ENCODE data around the gene MYRIP. TPM values are rescaled to one million over a fixed set of nuclear protein-coding genes. Genes with fewer than 3 reads are reported as not detected.
"Not testable (repeated sequence)": the region's sequence is repeated elsewhere in the genome, so short reads cannot be mapped to it uniquely, and the experiment has no call there.

The MYRIP gene
- polyA plus RNA-seq, 1 of the 3 experiments (the other 2 are of a cell fraction) = 1.2 TPM

DNA sequence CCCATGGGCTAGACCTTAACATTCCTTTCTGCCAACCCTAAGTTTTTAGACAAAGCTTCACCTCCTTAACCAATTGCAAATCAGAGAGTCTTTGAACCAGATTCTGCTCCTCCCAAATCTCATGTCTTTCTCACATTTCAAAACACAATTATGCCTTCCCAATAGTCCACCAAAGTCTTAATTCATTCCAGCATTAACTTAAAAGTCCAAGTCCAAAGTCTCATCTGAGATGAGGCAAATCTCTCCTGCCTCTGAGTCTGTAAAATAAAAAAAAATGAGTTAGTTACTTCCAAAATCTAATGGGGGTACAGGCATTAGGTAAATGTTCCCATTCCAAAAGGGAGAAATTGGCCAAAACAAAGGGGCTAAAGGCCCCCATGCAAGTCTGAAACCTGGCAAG is 43.8 kb upstream of the MYRIP start:
- no peak for DNase-seq
- H3K9ac ChIP-seq = no peak overlapping the region
- CTCF ChIA-PET = interaction anchor here (0.7 kb wide), 1 partner anchor 9 kb away, joined by 3 read pairs; no protein-coding TSS in a partner anchor
- POLR2A ChIA-PET = interaction anchor here (0.5 kb wide), 1 partner anchor 66 kb away, joined by 3 read pairs; no protein-coding TSS in a partner anchor
- H3K4me2 ChIP-seq = no peak overlapping the region
- no peaks in the 10 kb centered on the region for H3K9me3 ChIP-seq
- TF ChIP-seq RAD21 (IDR thresholded peaks at IDR 0.05; ENCODE audit: low read length) (no peak), MEF2A (IDR thresholded peaks at IDR 0.05; ENCODE audit: borderline replicate concordance, low read depth) (no peak), TAF1 (IDR thresholded peaks at IDR 0.05; ENCODE audit: borderline replicate concordance, low read depth, low read length) (no peak), SMC3 (IDR thresholded peaks at IDR 0.05; ENCODE audit: low read depth, low read length) (no peak)
- TF ChIP-seq, protein P1, sequence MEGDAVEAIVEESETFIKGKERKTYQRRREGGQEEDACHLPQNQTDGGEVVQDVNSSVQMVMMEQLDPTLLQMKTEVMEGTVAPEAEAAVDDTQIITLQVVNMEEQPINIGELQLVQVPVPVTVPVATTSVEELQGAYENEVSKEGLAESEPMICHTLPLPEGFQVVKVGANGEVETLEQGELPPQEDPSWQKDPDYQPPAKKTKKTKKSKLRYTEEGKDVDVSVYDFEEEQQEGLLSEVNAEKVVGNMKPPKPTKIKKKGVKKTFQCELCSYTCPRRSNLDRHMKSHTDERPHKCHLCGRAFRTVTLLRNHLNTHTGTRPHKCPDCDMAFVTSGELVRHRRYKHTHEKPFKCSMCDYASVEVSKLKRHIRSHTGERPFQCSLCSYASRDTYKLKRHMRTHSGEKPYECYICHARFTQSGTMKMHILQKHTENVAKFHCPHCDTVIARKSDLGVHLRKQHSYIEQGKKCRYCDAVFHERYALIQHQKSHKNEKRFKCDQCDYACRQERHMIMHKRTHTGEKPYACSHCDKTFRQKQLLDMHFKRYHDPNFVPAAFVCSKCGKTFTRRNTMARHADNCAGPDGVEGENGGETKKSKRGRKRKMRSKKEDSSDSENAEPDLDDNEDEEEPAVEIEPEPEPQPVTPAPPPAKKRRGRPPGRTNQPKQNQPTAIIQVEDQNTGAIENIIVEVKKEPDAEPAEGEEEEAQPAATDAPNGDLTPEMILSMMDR (IDR thresholded peaks at IDR 0.05) = no peak
- TF ChIP-seq, protein P2, sequence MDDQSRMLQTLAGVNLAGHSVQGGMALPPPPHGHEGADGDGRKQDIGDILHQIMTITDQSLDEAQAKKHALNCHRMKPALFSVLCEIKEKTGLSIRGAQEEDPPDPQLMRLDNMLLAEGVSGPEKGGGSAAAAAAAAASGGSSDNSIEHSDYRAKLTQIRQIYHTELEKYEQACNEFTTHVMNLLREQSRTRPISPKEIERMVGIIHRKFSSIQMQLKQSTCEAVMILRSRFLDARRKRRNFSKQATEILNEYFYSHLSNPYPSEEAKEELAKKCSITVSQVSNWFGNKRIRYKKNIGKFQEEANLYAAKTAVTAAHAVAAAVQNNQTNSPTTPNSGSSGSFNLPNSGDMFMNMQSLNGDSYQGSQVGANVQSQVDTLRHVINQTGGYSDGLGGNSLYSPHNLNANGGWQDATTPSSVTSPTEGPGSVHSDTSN (IDR thresholded peaks at IDR 0.05) = no peak
- H4K20me1 ChIP-seq (ENCODE audit: insufficient read depth) = no peaks in the 10 kb centered on the region
- no peak overlapping the region for H3K27ac ChIP-seq (ENCODE audit: low read depth in 2 of 2, low read length in 1 of 2)
- H3K9me2 ChIP-seq = no peaks in the 10 kb centered on the region
- H3K36me3 ChIP-seq (replicated peaks in 1 of 2; ENCODE audit: control insufficient read depth in 1 of 2, insufficient read depth in 2 of 2, low read length in 1 of 2) = no peaks in the 10 kb centered on the region
- H3K27me3 ChIP-seq (ENCODE audit: insufficient read depth) = no peaks in the 10 kb centered on the region
- no peaks in the 10 kb centered on the region for H3F3A ChIP-seq (replicated peaks; ENCODE audit: insufficient read depth)
- H3K4me1 ChIP-seq (ENCODE audit: control insufficient read depth in 1 of 2, insufficient read depth in 2 of 2, low read depth in 1 of 2, low read length in 1 of 2) = no peaks in the 10 kb centered on the region
- no peak overlapping the region for H3K4me3 ChIP-seq (ENCODE audit: low read depth in 2 of 2, low read length in 1 of 2)
- no peak overlapping the region for H2AFZ ChIP-seq (ENCODE audit: low read depth)
- H3K79me2 ChIP-seq (ENCODE audit: insufficient read depth) = no peaks in the 10 kb centered on the region

DNA sequence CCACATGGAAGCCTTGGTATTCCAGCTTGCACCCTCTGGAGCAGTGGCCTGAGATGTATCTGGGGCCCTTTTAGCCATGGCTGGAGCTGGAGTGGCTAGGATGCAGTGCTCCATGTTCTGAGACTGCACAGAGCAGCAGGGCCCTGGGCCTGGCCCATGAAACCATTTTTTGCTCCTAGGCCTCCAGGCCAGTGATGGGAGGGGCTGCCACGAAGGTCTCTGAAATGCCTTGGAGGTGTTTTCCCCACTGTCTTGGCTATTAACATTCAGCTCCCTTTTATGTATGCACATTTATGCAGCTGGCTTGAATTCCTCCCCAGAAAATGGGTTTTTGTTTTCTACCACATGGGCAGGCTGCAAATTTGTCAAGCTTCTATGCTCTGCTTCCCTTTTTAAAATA is 43.0 kb upstream of the MYRIP start:
- H3K4me2 ChIP-seq = no peak overlapping the region
- H3K9me3 ChIP-seq = no peaks in the 10 kb centered on the region
- H2AFZ ChIP-seq (ENCODE audit: low read depth) = no peak overlapping the region
- H3K9ac ChIP-seq = no peak overlapping the region
- no peak for DNase-seq
- H3K36me3 ChIP-seq (replicated peaks in 1 of 2; ENCODE audit: control insufficient read depth in 1 of 2, insufficient read depth in 2 of 2, low read length in 1 of 2) = no peaks in the 10 kb centered on the region
- no CpG with 5 or more reads among the region's 1 CpG for WGBS (ENCODE audit: low lambda C conversion rate)
- H4K20me1 ChIP-seq (ENCODE audit: insufficient read depth) = no peaks in the 10 kb centered on the region
- POLR2A ChIA-PET = interaction anchor here (0.5 kb wide), 1 partner anchor 67 kb away, joined by 3 read pairs; no protein-coding TSS in a partner anchor
- no peak overlapping the region for H3K4me3 ChIP-seq (ENCODE audit: low read depth in 2 of 2, low read length in 1 of 2)
- no peaks in the 10 kb centered on the region for H3K27me3 ChIP-seq (ENCODE audit: insufficient read depth)
- CTCF ChIA-PET = no interaction called here
- H3F3A ChIP-seq (replicated peaks; ENCODE audit: insufficient read depth) = no peaks in the 10 kb centered on the region
- no peaks in the 10 kb centered on the region for H3K9me2 ChIP-seq
- H3K4me1 ChIP-seq (ENCODE audit: control insufficient read depth in 1 of 2, insufficient read depth in 2 of 2, low read depth in 1 of 2, low read length in 1 of 2) = no peaks in the 10 kb centered on the region
- TF ChIP-seq CHD2 (IDR thresholded peaks at IDR 0.05; ENCODE audit: low read length, partially characterized antibody) (no peak), SMC3 (IDR thresholded peaks at IDR 0.05; ENCODE audit: low read depth, low read length) (no peak), FOXJ3 (CRISPR knock-in tag; IDR thresholded peaks at IDR 0.05) (no peak), FOXM1 (IDR thresholded peaks at IDR 0.05; ENCODE audit: low read depth) (no peak), RCOR1 (IDR thresholded peaks at IDR 0.05; ENCODE audit: low read length) (no peak), GABPA (IDR thresholded peaks at IDR 0.05; ENCODE audit: low read depth) (no peak), GATA2 (CRISPR knock-in tag; IDR thresholded peaks at IDR 0.05) (no peak), RAD21 (IDR thresholded peaks at IDR 0.05; ENCODE audit: low read length) (no peak), RFX5 (IDR thresholded peaks at IDR 0.05; ENCODE audit: low read length) (no peak), SIN3A (IDR thresholded peaks at IDR 0.05; ENCODE audit: borderline replicate concordance, low read depth, low read length) (no peak), JUND (IDR thresholded peaks at IDR 0.05) (no peak)
- TF ChIP-seq, protein P3, sequence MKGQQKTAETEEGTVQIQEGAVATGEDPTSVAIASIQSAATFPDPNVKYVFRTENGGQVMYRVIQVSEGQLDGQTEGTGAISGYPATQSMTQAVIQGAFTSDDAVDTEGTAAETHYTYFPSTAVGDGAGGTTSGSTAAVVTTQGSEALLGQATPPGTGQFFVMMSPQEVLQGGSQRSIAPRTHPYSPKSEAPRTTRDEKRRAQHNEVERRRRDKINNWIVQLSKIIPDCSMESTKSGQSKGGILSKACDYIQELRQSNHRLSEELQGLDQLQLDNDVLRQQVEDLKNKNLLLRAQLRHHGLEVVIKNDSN (IDR thresholded peaks at IDR 0.05; ENCODE audit: borderline replicate concordance, low read depth) = no peak
- TF ChIP-seq, protein P4, sequence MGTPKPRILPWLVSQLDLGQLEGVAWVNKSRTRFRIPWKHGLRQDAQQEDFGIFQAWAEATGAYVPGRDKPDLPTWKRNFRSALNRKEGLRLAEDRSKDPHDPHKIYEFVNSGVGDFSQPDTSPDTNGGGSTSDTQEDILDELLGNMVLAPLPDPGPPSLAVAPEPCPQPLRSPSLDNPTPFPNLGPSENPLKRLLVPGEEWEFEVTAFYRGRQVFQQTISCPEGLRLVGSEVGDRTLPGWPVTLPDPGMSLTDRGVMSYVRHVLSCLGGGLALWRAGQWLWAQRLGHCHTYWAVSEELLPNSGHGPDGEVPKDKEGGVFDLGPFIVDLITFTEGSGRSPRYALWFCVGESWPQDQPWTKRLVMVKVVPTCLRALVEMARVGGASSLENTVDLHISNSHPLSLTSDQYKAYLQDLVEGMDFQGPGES (IDR thresholded peaks at IDR 0.05; ENCODE audit: low read depth, low read length) = no peak
- no peaks in the 10 kb centered on the region for H3K79me2 ChIP-seq (ENCODE audit: insufficient read depth)
- no peak overlapping the region for H3K27ac ChIP-seq (ENCODE audit: low read depth in 2 of 2, low read length in 1 of 2)

DNA sequence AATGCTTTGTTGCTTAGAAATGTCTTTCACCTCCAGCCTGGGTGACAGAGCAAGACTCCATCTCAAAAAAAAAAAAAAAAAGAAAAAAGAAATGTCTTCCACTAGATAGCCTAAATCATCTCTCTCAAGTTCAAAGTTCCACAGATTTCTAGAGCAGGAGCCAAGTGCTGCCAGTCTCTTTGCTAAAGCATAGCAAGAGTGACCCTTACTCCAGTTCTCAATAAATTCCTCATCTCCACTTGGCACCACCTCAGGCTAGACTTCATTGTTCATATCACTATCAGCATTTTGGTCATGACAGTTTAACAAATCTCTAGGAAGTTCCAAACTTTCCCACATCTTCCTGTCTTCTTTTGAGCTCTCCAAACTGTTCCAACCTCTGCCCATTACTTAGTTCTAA is 42.5 kb upstream of the MYRIP start:
- H4K20me1 ChIP-seq (ENCODE audit: insufficient read depth); DNase-seq; H3K4me1 ChIP-seq (ENCODE audit: control insufficient read depth in 1 of 2, insufficient read depth in 2 of 2, low read depth in 1 of 2, low read length in 1 of 2); H3K27me3 ChIP-seq (ENCODE audit: insufficient read depth); H3K9me2 ChIP-seq; H3K4me2 ChIP-seq; POLR2A ChIA-PET; H3K4me3 ChIP-seq (ENCODE audit: low read depth in 2 of 2, low read length in 1 of 2); H3K36me3 ChIP-seq (replicated peaks in 1 of 2; ENCODE audit: control insufficient read depth in 1 of 2, insufficient read depth in 2 of 2, low read length in 1 of 2); H3K9ac ChIP-seq; H3K27ac ChIP-seq (ENCODE audit: low read depth in 2 of 2, low read length in 1 of 2); H3K79me2 ChIP-seq (ENCODE audit: insufficient read depth); H3F3A ChIP-seq (replicated peaks; ENCODE audit: insufficient read depth); H2AFZ ChIP-seq (ENCODE audit: low read depth); CTCF ChIA-PET; H3K9me3 ChIP-seq: not testable (repeated sequence)

All from SK-N-SH (cell line).